Thoracic aorta (tissue), 2 donors: ENCODE data around the gene MAPRE3. TPM values are rescaled to one million over a fixed set of nuclear protein-coding genes. Genes with fewer than 3 reads are reported as not detected.

Source experiments
- ATAC-seq: fragments of 150-250 bp; one replicate; pipeline ENCODE4 v1.8.0; 2017; ENCODE audit warnings: low read depth; ENCODE audit not compliant: insufficient number of reproducible peaks, low FRiP score
- DNase-seq: peaks from one replicate; pipeline ENCODE4 v3.0.0-alpha.2; 2020; ENCODE audit warnings: low spot score
- H3K27ac ChIP-seq, 2 donors: fragments of 200-600 bp; sonication (generic); 1 replicate in 1 of 2; 2 replicates in 1 of 2; pipeline ENCODE4 v1.5.1; 2016; ENCODE audit warnings: mild to moderate bottlenecking in 2 of 2, moderate library complexity in 2 of 2
- H3K27me3 ChIP-seq: fragments of 200-600 bp; sonication (generic); replicated peaks from 2 replicates; pipeline ENCODE4 v1.6.0; 2016; ENCODE audit warnings: mild to moderate bottlenecking; ENCODE audit not compliant: insufficient read depth
- H3K36me3 ChIP-seq: fragments of 200-600 bp; sonication (generic); one replicate; pipeline ENCODE4 v1.5.1; 2016
- H3K4me1 ChIP-seq, 2 donors: fragments of 200-600 bp; sonication (generic); 1 replicate in 1 of 2; 2 replicates in 1 of 2; pipeline versions ENCODE4 v1.5.1 to v1.6.0; 2016; ENCODE audit warnings: low read depth in 2 of 2, mild to moderate bottlenecking in 1 of 2; ENCODE audit not compliant: control insufficient read depth in 1 of 2
- H3K4me3 ChIP-seq: fragments of 200-600 bp; sonication (generic); 2 replicates; pipeline ENCODE4 v1.5.1; 2016; ENCODE audit warnings: mild to moderate bottlenecking
- H3K9me3 ChIP-seq: fragments of 200-600 bp; sonication (generic); 2 replicates; pipeline ENCODE4 v1.5.1; 2016
- total RNA-seq, 2 donors: library from RNA; depleted of rRNA; stranded (reverse); fragments of >200 nt; gene quantifications; one replicate each; pipeline versions ENCODE4 v1.1.0 to v1.2.3, GENCODE V29; 2016
- TF ChIP-seq, protein P1 (sequence below): fragments of 200-600 bp; sonication (generic); IDR thresholded peaks from one replicate; pipeline ENCODE4 v1.5.1; 2019; ENCODE audit warnings: antibody characterized with exemption

The MAPRE3 gene
- total RNA-seq, 2 donors from 2014 or later = 9.1 to 29.9 TPM

DNA sequence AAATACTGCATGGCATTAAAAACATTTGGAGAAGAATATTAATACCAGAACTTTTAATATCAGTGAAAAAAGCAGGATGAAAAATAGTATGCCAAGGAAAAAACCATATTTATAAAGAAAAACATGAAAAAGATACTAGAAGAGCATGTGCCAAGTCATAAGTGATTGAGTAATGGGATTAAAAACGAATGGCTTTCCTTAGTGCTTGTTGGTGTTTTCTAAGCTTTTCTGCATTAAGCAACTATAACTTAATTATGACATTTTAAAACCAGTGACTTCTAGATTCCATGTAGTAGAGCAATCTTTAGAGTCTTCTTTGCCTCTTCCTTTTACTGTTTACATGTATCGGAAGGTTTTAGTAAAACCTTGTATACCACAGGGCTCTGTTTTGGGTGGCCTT is 6.6 kb downstream of the MAPRE3 start:
- peaks cover under 1 to 8% of the 10 kb centered on the region in 2 donors for H3K4me1 ChIP-seq
- no peaks in the 10 kb centered on the region for H3K27me3 ChIP-seq
- no peaks in the 10 kb centered on the region for H3K9me3 ChIP-seq
- DNase-seq (no peak), ATAC-seq (no peak)
- no peaks in the 10 kb centered on the region for H3K36me3 ChIP-seq
- no peak overlapping the region for H3K27ac ChIP-seq
- no peak overlapping the region for H3K4me3 ChIP-seq
- TF ChIP-seq, protein P1, sequence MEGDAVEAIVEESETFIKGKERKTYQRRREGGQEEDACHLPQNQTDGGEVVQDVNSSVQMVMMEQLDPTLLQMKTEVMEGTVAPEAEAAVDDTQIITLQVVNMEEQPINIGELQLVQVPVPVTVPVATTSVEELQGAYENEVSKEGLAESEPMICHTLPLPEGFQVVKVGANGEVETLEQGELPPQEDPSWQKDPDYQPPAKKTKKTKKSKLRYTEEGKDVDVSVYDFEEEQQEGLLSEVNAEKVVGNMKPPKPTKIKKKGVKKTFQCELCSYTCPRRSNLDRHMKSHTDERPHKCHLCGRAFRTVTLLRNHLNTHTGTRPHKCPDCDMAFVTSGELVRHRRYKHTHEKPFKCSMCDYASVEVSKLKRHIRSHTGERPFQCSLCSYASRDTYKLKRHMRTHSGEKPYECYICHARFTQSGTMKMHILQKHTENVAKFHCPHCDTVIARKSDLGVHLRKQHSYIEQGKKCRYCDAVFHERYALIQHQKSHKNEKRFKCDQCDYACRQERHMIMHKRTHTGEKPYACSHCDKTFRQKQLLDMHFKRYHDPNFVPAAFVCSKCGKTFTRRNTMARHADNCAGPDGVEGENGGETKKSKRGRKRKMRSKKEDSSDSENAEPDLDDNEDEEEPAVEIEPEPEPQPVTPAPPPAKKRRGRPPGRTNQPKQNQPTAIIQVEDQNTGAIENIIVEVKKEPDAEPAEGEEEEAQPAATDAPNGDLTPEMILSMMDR = no peak

DNA sequence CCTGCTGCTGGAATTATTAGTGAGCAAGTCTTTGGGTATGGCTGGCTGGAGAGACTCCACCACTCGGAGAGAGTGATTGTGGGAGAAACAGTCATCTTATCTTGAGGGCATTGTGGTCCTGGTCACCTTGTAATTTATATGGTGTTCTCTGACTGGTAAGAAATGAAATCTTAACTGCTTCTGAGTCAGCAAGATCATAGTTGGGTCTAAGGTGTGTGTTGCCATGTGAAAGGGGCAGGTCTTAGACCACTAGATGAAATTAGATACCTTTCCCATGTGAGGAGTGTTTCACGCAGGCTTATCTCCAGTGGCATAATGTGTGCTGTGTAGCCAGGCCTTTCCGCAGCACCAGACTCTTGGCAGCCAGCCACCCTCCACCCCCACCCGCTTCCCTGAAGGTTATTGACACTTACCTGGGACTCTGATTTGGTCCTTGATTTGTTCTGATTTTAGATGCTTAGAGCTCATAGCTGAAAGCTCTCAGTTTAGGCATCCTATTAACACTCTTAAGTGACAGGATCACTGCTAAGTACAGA is 7.7 kb downstream of the MAPRE3 start:
- Histone ChIP-seq H3K36me3 (no peaks in the 10 kb centered on the region), H3K4me3 (no peak overlapping the region), H3K9me3 (no peaks in the 10 kb centered on the region), H3K27ac (no peak overlapping the region), H3K4me1 (peaks cover 2 to 3% of the 10 kb centered on the region in 2 donors), H3K27me3 (no peaks in the 10 kb centered on the region)
- TF ChIP-seq, protein P1 = no peak
- DNase-seq (no peak), ATAC-seq (no peak)

DNA sequence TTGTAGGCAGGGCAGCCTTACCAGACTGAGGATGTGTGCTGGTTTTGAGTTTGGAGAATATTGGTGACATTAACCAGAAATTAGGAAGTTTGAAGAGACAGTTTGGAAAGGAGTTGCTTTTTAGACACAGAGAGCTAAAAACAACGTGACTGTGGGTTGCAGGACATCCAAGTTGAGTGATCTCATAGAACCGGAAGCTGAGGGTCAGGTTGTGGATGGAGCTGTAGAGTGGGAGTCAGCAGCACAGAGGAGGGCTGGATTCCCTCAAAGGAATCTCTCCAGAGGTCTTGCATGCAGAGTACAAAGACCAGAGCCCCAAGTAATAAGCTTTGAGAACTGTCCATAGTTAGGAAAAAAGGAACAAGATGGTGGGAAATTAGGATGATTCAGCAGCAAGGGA is 9.3 kb downstream of the MAPRE3 start:
- Histone ChIP-seq H3K4me1 (peaks cover 2 to 3% of the 10 kb centered on the region in 2 donors), H3K4me3 (no peak overlapping the region), H3K27me3 (no peaks in the 10 kb centered on the region), H3K27ac (no peak overlapping the region), H3K9me3 (no peaks in the 10 kb centered on the region), H3K36me3 (no peaks in the 10 kb centered on the region)
- no peak for DNase-seq
- TF ChIP-seq, protein P1 = no peak
- no peak for ATAC-seq

DNA sequence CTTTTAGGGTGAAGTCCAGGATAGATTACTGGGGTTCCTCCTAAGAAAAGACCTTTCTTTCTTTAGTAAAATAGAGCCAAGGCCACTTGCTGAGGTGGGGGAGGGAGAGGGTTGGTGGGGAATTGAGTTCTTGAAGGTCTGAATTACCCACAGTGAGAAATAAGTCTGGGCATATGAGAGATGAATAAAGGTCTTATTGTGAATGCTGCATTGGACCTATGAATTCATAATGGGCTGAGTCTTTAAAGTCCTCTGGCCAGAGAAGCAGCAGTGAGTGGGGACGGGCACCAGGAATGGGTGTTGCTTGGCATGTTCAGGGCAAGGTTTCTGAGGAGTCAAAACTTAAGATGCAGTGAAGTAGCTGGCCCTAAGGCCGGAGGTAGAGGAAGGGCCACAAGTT is 10.5 kb downstream of the MAPRE3 start:
- H3K4me1 ChIP-seq = peaks cover 2 to 3% of the 10 kb centered on the region in 2 donors
- no peak overlapping the region for H3K4me3 ChIP-seq
- ATAC-seq = no peak
- TF ChIP-seq, protein P1 = no peak
- no peak for DNase-seq
- H3K27ac ChIP-seq = no peak overlapping the region
- no peaks in the 10 kb centered on the region for H3K36me3 ChIP-seq
- H3K9me3 ChIP-seq = no peaks in the 10 kb centered on the region
- H3K27me3 ChIP-seq = no peaks in the 10 kb centered on the region

DNA sequence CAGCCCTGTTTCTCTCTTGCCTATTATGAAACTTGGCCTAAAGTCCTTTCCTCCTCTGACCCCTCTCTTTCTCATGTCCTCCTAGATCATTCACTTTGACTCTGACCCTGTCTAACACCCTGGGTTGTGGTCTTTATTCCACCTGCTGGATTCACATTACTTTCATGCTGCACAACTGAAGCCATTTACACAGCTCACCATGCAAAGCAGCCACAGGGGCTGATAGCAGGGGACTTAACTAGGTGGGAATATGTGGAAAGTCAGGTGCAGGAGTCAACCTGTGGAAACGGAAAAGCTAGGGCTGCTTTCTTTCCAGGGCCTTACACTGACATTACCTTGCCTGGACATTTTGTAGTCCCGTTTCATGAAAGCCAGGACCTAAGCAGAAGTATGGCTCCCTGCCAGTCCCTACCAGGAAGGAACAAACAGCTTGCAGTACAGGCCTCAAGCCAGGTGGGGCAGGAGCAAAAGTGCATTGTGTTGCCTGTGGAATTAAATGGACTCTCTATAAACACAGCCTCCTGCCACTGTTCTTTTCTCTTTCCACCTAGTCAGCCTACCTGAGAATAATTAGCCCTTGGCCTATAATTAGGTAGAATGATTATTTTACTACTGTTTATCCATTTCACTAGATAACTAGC is 11.8 kb downstream of the MAPRE3 start:
- TF ChIP-seq, protein P1 = peak; percentile 40
- Histone ChIP-seq H3K9me3 (no peaks in the 10 kb centered on the region), H3K4me3 (no peak overlapping the region), H3K4me1 (peaks cover 2 to 3% of the 10 kb centered on the region in 2 donors), H3K27me3 (no peaks in the 10 kb centered on the region), H3K27ac (no peak overlapping the region), H3K36me3 (no peaks in the 10 kb centered on the region)
- ATAC-seq (no peak), DNase-seq (peak; percentile 28)
